Astrocyte (in vitro differentiated cells and primary cell): ENCODE measurements around the gene C22orf31. TPM values are rescaled to one million over a fixed set of nuclear protein-coding genes. Genes with fewer than 3 reads are reported as not detected.

Source experiments
- DNase-seq: peaks from one replicate; pipeline ENCODE4 v3.0.0-alpha.2; 2010; ENCODE audit warnings: low read depth
- FAIRE-seq: peaks from 2 replicates; lab custom pipeline; 2011; peaks lifted over from hg19 to GRCh38; lab: Jason Lieb, UNC
- H2AFZ ChIP-seq: 2 replicates; pipeline ENCODE4 v1.6.0; 2012; ENCODE audit warnings: low read depth, low read length, inconsistent platforms
- H3K27ac ChIP-seq: 2 replicates; pipeline ENCODE4 v1.5.1; 2011; ENCODE audit warnings: low read depth, low read length, inconsistent platforms
- H3K27me3 ChIP-seq: 2 replicates; pipeline ENCODE4 v1.6.0; 2011; ENCODE audit warnings: low read length, inconsistent platforms; ENCODE audit not compliant: insufficient read depth
- H3K36me3 ChIP-seq: 2 replicates; pipeline ENCODE4 v1.5.1; 2011; ENCODE audit warnings: low read length, inconsistent platforms; ENCODE audit not compliant: insufficient read depth
- H3K4me1 ChIP-seq: 2 replicates; pipeline ENCODE4 v1.5.1; 2011; ENCODE audit warnings: low read length, inconsistent platforms; ENCODE audit not compliant: insufficient read depth
- H3K4me2 ChIP-seq: 2 replicates; pipeline ENCODE4 v1.6.0; 2012; ENCODE audit warnings: low read length, inconsistent platforms
- H3K4me3 ChIP-seq: 2 replicates; pipeline ENCODE4 v1.5.1; 2011; ENCODE audit warnings: low read depth, mild to moderate bottlenecking, low read length, inconsistent platforms; ENCODE audit not compliant: insufficient read depth
- H3K79me2 ChIP-seq: 2 replicates; pipeline ENCODE4 v1.6.0; 2012; ENCODE audit warnings: mild to moderate bottlenecking, low read length, inconsistent platforms; ENCODE audit not compliant: insufficient read depth
- H3K9ac ChIP-seq: 2 replicates; pipeline ENCODE4 v1.6.0; 2012; ENCODE audit warnings: mild to moderate bottlenecking, low read length, inconsistent platforms
- H3K9me3 ChIP-seq: 2 replicates; pipeline ENCODE4 v1.5.1; 2012; ENCODE audit warnings: low read depth, mild to moderate bottlenecking, low read length, inconsistent platforms; ENCODE audit not compliant: insufficient read depth
- H4K20me1 ChIP-seq: 2 replicates; pipeline ENCODE4 v1.6.0; 2012; ENCODE audit warnings: low read length, inconsistent platforms; ENCODE audit not compliant: insufficient read depth
- H3K27ac Mint-ChIP-seq: one replicate; pipeline ENCODE4 v1.8.0; 2021; ENCODE audit warnings: mild to moderate bottlenecking, mixed read lengths; ENCODE audit not compliant: unreplicated experiment
- H3K27me3 Mint-ChIP-seq: one replicate; pipeline ENCODE4 v1.8.0; 2021; ENCODE audit warnings: low read depth, mixed read lengths; ENCODE audit not compliant: unreplicated experiment
- H3K36me3 Mint-ChIP-seq: one replicate; pipeline ENCODE4 v1.8.0; 2021; ENCODE audit warnings: low read depth, mixed read lengths; ENCODE audit not compliant: unreplicated experiment
- H3K4me1 Mint-ChIP-seq: one replicate; pipeline ENCODE4 v1.8.0; 2021; ENCODE audit warnings: low read depth, mixed read lengths; ENCODE audit not compliant: unreplicated experiment
- H3K4me3 Mint-ChIP-seq: one replicate; pipeline ENCODE4 v1.8.0; 2021; ENCODE audit warnings: mild to moderate bottlenecking, moderate library complexity, mixed read lengths; ENCODE audit not compliant: unreplicated experiment
- H3K9me3 Mint-ChIP-seq: one replicate; pipeline ENCODE4 v1.8.0; 2021; ENCODE audit warnings: mild to moderate bottlenecking, mixed read lengths; ENCODE audit not compliant: unreplicated experiment
- CTCF ChIP-seq: IDR thresholded peaks from 2 replicates; pipeline ENCODE4 v1.5.1; 2011; ENCODE audit warnings: low read depth, mild to moderate bottlenecking, inconsistent platforms, low read length, moderate library complexity; ENCODE audit not compliant: insufficient read depth
- EZH2 ChIP-seq: IDR thresholded peaks from 2 replicates; pipeline ENCODE4 v1.6.1; 2012; ENCODE audit warnings: mild to moderate bottlenecking, low read length, inconsistent platforms; ENCODE audit not compliant: insufficient read depth
- total RNA-seq: library from RNA; stranded (reverse); gene quantifications from 2 replicates; pipeline ENCODE4 v1.2.1, GENCODE V29; 2021

C22orf31 gene
- total RNA-seq, 1 donor from 2014 or later: not detected

GRCh38 chr22:29032014-29032475 is 29.6 kb downstream of the C22orf31 start:
- H3K27me3 ChIP-seq: no peaks in the 10 kb centered on the region
- H3K9me3 Mint-ChIP-seq: no peaks in the 10 kb centered on the region
- H3K36me3 ChIP-seq: no peaks in the 10 kb centered on the region
- peak overlapping the region; percentile 61 for H2AFZ ChIP-seq
- FAIRE-seq: no peak
- H3K27ac ChIP-seq: peak overlapping the region; percentile 97
- no peak for DNase-seq
- peaks cover 24% of the 10 kb centered on the region for H3K4me1 ChIP-seq
- H3K4me3 ChIP-seq: peak overlapping the region; percentile 43
- H3K27me3 Mint-ChIP-seq: no peaks in the 10 kb centered on the region
- H3K36me3 Mint-ChIP-seq: no peaks in the 10 kb centered on the region
- H3K79me2 ChIP-seq: no peaks in the 10 kb centered on the region
- TF ChIP-seq CTCF: no peak
- no peak for TF ChIP-seq EZH2
- H3K27ac Mint-ChIP-seq: peak overlapping the region; percentile 99
- H3K4me1 Mint-ChIP-seq: peaks cover 21% of the 10 kb centered on the region
- no peak overlapping the region for H3K4me3 Mint-ChIP-seq
- H4K20me1 ChIP-seq: no peaks in the 10 kb centered on the region
- peak overlapping the region; percentile 82 for H3K9ac ChIP-seq
- H3K4me2 ChIP-seq: peak overlapping the region; percentile 82
- no peaks in the 10 kb centered on the region for H3K9me3 ChIP-seq

- Histone ChIP-seq H3K4me1 (peaks cover 24% of the 10 kb centered on the region), H3K4me3 (peak overlapping the region; percentile 49), H3K9ac (peak overlapping the region; percentile 82), H3K79me2 (no peaks in the 10 kb centered on the region), H2AFZ (peak overlapping the region; percentile 61), H3K4me2 (peak overlapping the region; percentile 82), H4K20me1 (no peaks in the 10 kb centered on the region), H3K27me3 (no peaks in the 10 kb centered on the region), H3K27ac (peak overlapping the region; percentile 97), H3K9me3 (no peaks in the 10 kb centered on the region), H3K36me3 (no peaks in the 10 kb centered on the region)
- Mint-ChIP-seq H3K4me3 (peak overlapping the region; percentile 84), H3K36me3 (no peaks in the 10 kb centered on the region), H3K4me1 (peaks cover 21% of the 10 kb centered on the region), H3K27ac (peak overlapping the region; percentile 99), H3K27me3 (no peaks in the 10 kb centered on the region), H3K9me3 (no peaks in the 10 kb centered on the region)
- DNase-seq: peak; percentile 99
- FAIRE-seq: peak; percentile 76
- no peak for TF ChIP-seq CTCF
- TF ChIP-seq EZH2: no peak
Measured at GRCh38 chr22:29031227-29032011, 30.2 kb downstream of the C22orf31 start.
